CD14-positive monocyte (primary cell): ENCODE measurements around the gene RRP8. TPM values are rescaled to one million over a fixed set of nuclear protein-coding genes. Genes with fewer than 3 reads are reported as not detected.

Experiments
- DNase-seq, 3 donors: peaks; one replicate each; pipeline ENCODE4 v3.0.0-alpha.2; 2011 to 2022
- H2AFZ ChIP-seq: 2 replicates; pipeline ENCODE4 v1.6.0; 2012; ENCODE audit warnings: mild to moderate bottlenecking, low read depth, low read length, inconsistent platforms; ENCODE audit not compliant: insufficient read depth, poor library complexity, severe bottlenecking
- H3K27ac ChIP-seq, 2 donors: 1 replicate in 1 of 2; 2 replicates in 1 of 2; pipeline ENCODE4 v1.5.1; 2012 to 2013; ENCODE audit warnings: low read length in 2 of 2, control low read depth in 1 of 2, inconsistent platforms in 1 of 2, low read depth in 1 of 2, mild to moderate bottlenecking in 1 of 2
- H3K27me3 ChIP-seq, 2 donors: one replicate each; pipeline versions ENCODE4 v1.6.0 to v1.6.1; 2011 to 2013; ENCODE audit warnings: low read length in 2 of 2; ENCODE audit not compliant: control insufficient read depth in 2 of 2, insufficient read depth in 2 of 2
- H3K36me3 ChIP-seq, 2 donors: replicated peaks in 1 of 2; 1 replicate in 1 of 2; 2 replicates in 1 of 2; pipeline versions ENCODE4 v1.5.1 to v1.6.1; 2012 to 2013; ENCODE audit warnings: low read length in 2 of 2, control low read depth in 1 of 2, inconsistent platforms in 1 of 2, mild to moderate bottlenecking in 1 of 2; ENCODE audit not compliant: insufficient read depth in 2 of 2, control insufficient read depth in 1 of 2
- H3K4me1 ChIP-seq, 2 donors: 1 replicate in 1 of 2; 2 replicates in 1 of 2; pipeline versions ENCODE4 v1.5.1 to v1.6.1; 2012 to 2013; ENCODE audit warnings: low read length in 2 of 2, control low read depth in 1 of 2, inconsistent platforms in 1 of 2, mild to moderate bottlenecking in 1 of 2, moderate library complexity in 1 of 2; ENCODE audit not compliant: insufficient read depth in 2 of 2, control insufficient read depth in 1 of 2
- H3K4me2 ChIP-seq: replicated peaks from 2 replicates; pipeline ENCODE3; 2012; ENCODE audit warnings: low read length, moderate library complexity, mild to moderate bottlenecking; ENCODE audit not compliant: poor library complexity, severe bottlenecking; ENCODE audit errors: extremely low read depth
- H3K4me3 ChIP-seq, 3 experiments: fragments of 200-600 bp in 1 of 3; sonication (generic) in 1 of 3; replicated peaks in 1 of 3; 1 replicate in 2 of 3; 2 replicates in 1 of 3; pipeline ENCODE4 v1.5.1; 2011 to 2013; ENCODE audit warnings: low read length in 3 of 3, mild to moderate bottlenecking in 3 of 3, control low read depth in 2 of 3, low read depth in 2 of 3, inconsistent platforms in 1 of 3, moderate library complexity in 1 of 3
- H3K79me2 ChIP-seq: 2 replicates; pipeline ENCODE4 v1.6.0; 2012; ENCODE audit warnings: mild to moderate bottlenecking, control low read depth, inconsistent platforms, low read length, moderate library complexity; ENCODE audit not compliant: insufficient read depth
- H3K9ac ChIP-seq: 2 replicates; pipeline ENCODE4 v1.6.0; 2017; ENCODE audit warnings: low read length, mild to moderate bottlenecking; ENCODE audit not compliant: insufficient read depth, poor library complexity, severe bottlenecking
- H3K9me3 ChIP-seq, 2 donors: replicated peaks in 1 of 2; 1 replicate in 1 of 2; 2 replicates in 1 of 2; pipeline versions ENCODE4 v1.5.1 to v1.6.1; 2012 to 2013; ENCODE audit warnings: low read length in 2 of 2, control low read depth in 1 of 2; ENCODE audit not compliant: control insufficient read depth in 1 of 2, insufficient read depth in 1 of 2
- H4K20me1 ChIP-seq: 2 replicates; pipeline ENCODE4 v1.6.0; 2012; ENCODE audit warnings: mild to moderate bottlenecking, low read length, control low read depth, moderate library complexity; ENCODE audit not compliant: insufficient read depth
- H3K27ac Mint-ChIP-seq, 7 donors: one replicate each; pipeline ENCODE4 v1.8.0; 2020; ENCODE audit warnings: mild to moderate bottlenecking in 7 of 7, mixed read lengths in 7 of 7, moderate library complexity in 6 of 7, inconsistent platforms in 2 of 7
- H3K27me3 Mint-ChIP-seq, 3 donors: one replicate each; pipeline ENCODE4 v1.8.0; 2021 to 2022; ENCODE audit warnings: low read depth in 3 of 3, mild to moderate bottlenecking in 3 of 3, mixed read lengths in 3 of 3, moderate library complexity in 3 of 3, inconsistent platforms in 1 of 3
- H3K36me3 Mint-ChIP-seq, 2 donors: one replicate each; pipeline ENCODE4 v1.8.0; 2020; ENCODE audit warnings: mixed read lengths in 2 of 2, inconsistent platforms in 1 of 2, mild to moderate bottlenecking in 1 of 2
- H3K4me1 Mint-ChIP-seq: one replicate; pipeline ENCODE4 v1.8.0; 2020; ENCODE audit warnings: mild to moderate bottlenecking, mixed read lengths
- H3K4me3 Mint-ChIP-seq, 2 donors: one replicate each; pipeline ENCODE4 v1.8.0; 2020; ENCODE audit warnings: mild to moderate bottlenecking in 2 of 2, mixed read lengths in 2 of 2, moderate library complexity in 1 of 2
- H3K9me3 Mint-ChIP-seq, 7 donors: one replicate each; pipeline ENCODE4 v1.8.0; 2020 to 2022; ENCODE audit warnings: mixed read lengths in 7 of 7, mild to moderate bottlenecking in 6 of 7, moderate library complexity in 6 of 7, inconsistent platforms in 2 of 7
- CTCF ChIP-seq: fragments of 200-600 bp; IDR thresholded peaks from one replicate; pipeline ENCODE4 v1.8.0; 2022; ENCODE audit warnings: antibody characterized with exemption, mild to moderate bottlenecking
- WGBS: methylation state at CpG from one replicate; pipeline ENCODE4 v1.1.5; 2013; ENCODE audit warnings: missing lambda C conversion rate; ENCODE audit not compliant: insufficient coverage; 5-methylcytosine and 5-hydroxymethylcytosine counted together
- intact Hi-C, 2 donors: fragments of 100-400 bp; cut with micrococcal nuclease; formaldehyde crosslinking; loops; one replicate each; pipeline versions ENCODE4 v1.15.0 to v1.15.1; 2023
- polyA plus RNA-seq, 3 donors: library from polyadenylated mRNA; depleted of rRNA in 1 of 3; unstranded in 2 of 3; stranded (reverse) in 1 of 3; fragments of 300-500 nt in 2 of 3; fragments of >200 nt in 1 of 3; fragmentation: Illumina TruSeq in 2 of 3; gene quantifications; 1 replicate in 2 of 3; 2 replicates in 1 of 3; pipeline ENCODE4 v1.2.3, GENCODE V29; 2012 to 2021

The RRP8 gene
- polyA plus RNA-seq, 3 donors = 7.2 to 14.1 (median 11.9) TPM

GRCh38 chr11:6615046-6615445 is 11.6 kb upstream of the RRP8 start:
- 100% methylated on average over 2 of the region's 5 CpGs for WGBS
- H3K4me3 Mint-ChIP-seq = no peak overlapping the region

GRCh38 chr11:6614446-6614845 is 11.0 kb upstream of the RRP8 start:
- Mint-ChIP-seq H3K36me3 (peaks cover 19 to 20% of the 10 kb centered on the region in 2 donors), H3K27me3 (no peaks in the 10 kb centered on the region), H3K4me3 (no peak overlapping the region), H3K4me1 (peaks cover 30% of the 10 kb centered on the region), H3K27ac (peak overlapping the region in 2 of 7 donors; percentile 2 to 6), H3K9me3 (no peaks in the 10 kb centered on the region)
- Histone ChIP-seq H3K36me3 (peaks cover 52 to 61% of the 10 kb centered on the region in 2 donors), H3K4me3 (no peak overlapping the region), H3K27ac (no peak overlapping the region), H2AFZ (no peak overlapping the region), H4K20me1 (peaks cover 23% of the 10 kb centered on the region), H3K79me2 (peaks cover 66% of the 10 kb centered on the region), H3K27me3 (no peaks in the 10 kb centered on the region), H3K9me3 (no peaks in the 10 kb centered on the region), H3K4me1 (peaks cover 47 to 62% of the 10 kb centered on the region in 2 donors), H3K4me2 (no peak overlapping the region), H3K9ac (no peak overlapping the region)
- WGBS = 100% methylated on average over 1 of the region's 2 CpGs
- no peak for DNase-seq
- intact Hi-C loops = loop anchor here (5.0 to 10.0 kb wide), 5 partner anchors 38 to 382 kb away; partner anchors contain the start of genes FHIP1B (in 2 of the 2), ARFIP2 (in 1 of the 2), CNGA4 (in 1 of the 2) and SMPD1 (in 1 of the 2)
- no peak for TF ChIP-seq CTCF

More at GRCh38 chr11:6615046-6615445, 11.6 kb upstream of the RRP8 start:
- Histone ChIP-seq H3K36me3 (peaks cover 46 to 55% of the 10 kb centered on the region in 2 donors), H3K9ac (no peak overlapping the region), H2AFZ (no peak overlapping the region), H3K4me3 (no peak overlapping the region), H3K79me2 (peaks cover 61% of the 10 kb centered on the region), H3K4me2 (no peak overlapping the region), H4K20me1 (peaks cover 23% of the 10 kb centered on the region), H3K27ac (peak overlapping the region in 1 of 2 donors; percentile 42), H3K27me3 (no peaks in the 10 kb centered on the region), H3K4me1 (peaks cover 53 to 68% of the 10 kb centered on the region in 2 donors), H3K9me3 (no peaks in the 10 kb centered on the region)
- no peak for DNase-seq
- H3K4me1 Mint-ChIP-seq = peaks cover 30% of the 10 kb centered on the region
- peaks cover 13 to 14% of the 10 kb centered on the region in 2 donors for H3K36me3 Mint-ChIP-seq
- H3K27ac Mint-ChIP-seq = peak overlapping the region in 3 of 7 donors; percentile 2 to 77 (median 52)
- no peaks in the 10 kb centered on the region for H3K9me3 Mint-ChIP-seq
- intact Hi-C loops = loop anchor here in 1 of 2 donors (10.0 kb wide), 1 partner anchor 380 kb away; the partner anchor contains the start of genes CNGA4 and FHIP1B
- H3K27me3 Mint-ChIP-seq = no peaks in the 10 kb centered on the region
- no peak for TF ChIP-seq CTCF
